ENCODE results near the gene PLXDC2. TPM values are rescaled to one million over a fixed set of nuclear protein-coding genes. Genes with fewer than 3 reads are reported as not detected.

The PLXDC2 gene
- polyA plus RNA-seq, 1 of the 3 experiments (the other 2 are of a cell fraction): 2.5 TPM

DNA sequence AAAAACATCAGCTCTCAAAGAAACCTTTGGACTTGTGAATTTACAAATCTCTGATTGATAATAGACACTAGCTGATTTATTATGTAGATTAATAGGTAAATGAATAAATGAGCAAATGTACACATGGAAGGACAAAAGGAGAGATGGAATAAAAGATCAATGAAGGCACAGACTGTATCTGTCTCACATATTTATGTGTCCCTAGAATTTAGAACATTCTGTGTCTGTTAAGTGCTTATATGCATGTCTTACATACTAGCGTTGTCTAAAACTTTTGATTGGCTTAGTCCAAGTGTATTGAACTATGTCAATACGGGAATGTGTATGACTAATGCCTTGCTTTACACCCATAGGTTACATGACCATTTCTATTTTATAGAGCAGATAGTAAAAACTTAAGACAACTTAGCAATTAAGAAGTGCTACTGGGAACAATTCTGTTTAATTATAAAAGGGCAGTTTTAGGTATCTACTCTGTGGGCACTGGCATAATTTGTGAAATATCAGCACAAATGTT, 140.3 kb downstream of the PLXDC2 start:
- POLR2A ChIA-PET: no interaction called here
- TF ChIP-seq RAD21 (IDR thresholded peaks at IDR 0.05; ENCODE audit: low read length): no peak
- TF ChIP-seq NRF1 (IDR thresholded peaks at IDR 0.05; ENCODE audit: low read depth, low read length): no peak
- no peak for TF ChIP-seq IRF3 (IDR thresholded peaks at IDR 0.05; ENCODE audit: low read depth, low read length)
- no peak for TF ChIP-seq EP300 (IDR thresholded peaks at IDR 0.05; ENCODE audit: borderline replicate concordance in 1 of 2, low read depth in 1 of 2, low read length in 1 of 2)
- no peak for TF ChIP-seq FOXJ3 (CRISPR knock-in tag; IDR thresholded peaks at IDR 0.05)
- TF ChIP-seq TEAD4 (IDR thresholded peaks at IDR 0.05; ENCODE audit: borderline replicate concordance, insufficient read depth): no peak
- no peak for TF ChIP-seq FOXM1 (IDR thresholded peaks at IDR 0.05; ENCODE audit: low read depth)
- TF ChIP-seq, protein P1, sequence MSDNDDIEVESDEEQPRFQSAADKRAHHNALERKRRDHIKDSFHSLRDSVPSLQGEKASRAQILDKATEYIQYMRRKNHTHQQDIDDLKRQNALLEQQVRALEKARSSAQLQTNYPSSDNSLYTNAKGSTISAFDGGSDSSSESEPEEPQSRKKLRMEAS (IDR thresholded peaks at IDR 0.05; ENCODE audit: low read depth): no peak
- no peak for TF ChIP-seq USF2 (IDR thresholded peaks at IDR 0.05; ENCODE audit: borderline replicate concordance, low read depth, low read length)
- TF ChIP-seq RCOR1 (IDR thresholded peaks at IDR 0.05; ENCODE audit: low read length): no peak
- no peak for TF ChIP-seq FOSL2 (IDR thresholded peaks at IDR 0.05; ENCODE audit: borderline replicate concordance, low read depth)
- TF ChIP-seq PBX3 (IDR thresholded peaks at IDR 0.05): no peak
- no peak for TF ChIP-seq YY1 (IDR thresholded peaks at IDR 0.05; ENCODE audit: low read depth)
- TF ChIP-seq RFX5 (IDR thresholded peaks at IDR 0.05; ENCODE audit: low read length): no peak
- no peak for TF ChIP-seq NFIC (IDR thresholded peaks at IDR 0.05; ENCODE audit: borderline replicate concordance)
- TF ChIP-seq MXI1 (IDR thresholded peaks at IDR 0.05; ENCODE audit: low read depth, low read length): no peak
- no peak for TF ChIP-seq REST (IDR thresholded peaks at IDR 0.05; ENCODE audit: low read depth, low read length)
- TF ChIP-seq POLR2AphosphoS5 (IDR thresholded peaks at IDR 0.05; ENCODE audit: low read depth, low read length): no peak
- no peak for TF ChIP-seq GATA2 (CRISPR knock-in tag; IDR thresholded peaks at IDR 0.05)
- no peak for TF ChIP-seq TAF1 (IDR thresholded peaks at IDR 0.05; ENCODE audit: borderline replicate concordance, low read depth, low read length)

More for the DNA sequence above, 140.3 kb downstream of the PLXDC2 start:
- no peak for DNase-seq
- Histone ChIP-seq H3K9me2 (no peaks in the 10 kb centered on the region), H3K79me2 (ENCODE audit: insufficient read depth) (no peaks in the 10 kb centered on the region), H2AFZ (ENCODE audit: low read depth) (no peak overlapping the region), H3K4me3 (ENCODE audit: low read depth in 2 of 2, low read length in 1 of 2) (no peak overlapping the region), H3K9me3 (no peaks in the 10 kb centered on the region), H3F3A (replicated peaks; ENCODE audit: insufficient read depth) (no peaks in the 10 kb centered on the region), H3K4me2 (no peak overlapping the region), H4K20me1 (ENCODE audit: insufficient read depth) (no peaks in the 10 kb centered on the region), H3K9ac (no peak overlapping the region), H3K27me3 (ENCODE audit: insufficient read depth) (no peaks in the 10 kb centered on the region), H3K36me3 (replicated peaks in 1 of 2; ENCODE audit: control insufficient read depth in 1 of 2, insufficient read depth in 2 of 2, low read length in 1 of 2) (no peaks in the 10 kb centered on the region), H3K27ac (ENCODE audit: low read depth in 2 of 2, low read length in 1 of 2) (no peak overlapping the region), H3K4me1 (ENCODE audit: control insufficient read depth in 1 of 2, insufficient read depth in 2 of 2, low read depth in 1 of 2, low read length in 1 of 2) (peaks cover 2 to 10% of the 10 kb centered on the region in 2 experiments; a peak in 2 of 4 replicates)
- CTCF ChIA-PET: interaction anchor here (1.2 kb wide), 1 partner anchor 16 kb away, joined by 3 read pairs; no protein-coding TSS in a partner anchor
- WGBS (ENCODE audit: low lambda C conversion rate): 80% methylated on average over 2 of the region's 2 CpGs

All from SK-N-SH (cell line).